ENCODE data around the gene RPGRIP1L. TPM values are rescaled to one million over a fixed set of nuclear protein-coding genes. Genes with fewer than 3 reads are reported as not detected.

Gene RPGRIP1L
- polyA plus RNA-seq, 1 donor (not counting 4 experiments of a cell fraction or from before 2014, with no cell fraction given): 11.6 TPM

GRCh38 chr16:53664724-53665345 is 38.8 kb downstream of the RPGRIP1L start:
- Histone ChIP-seq H3K4me3 (ENCODE audit: control insufficient read depth in 2 of 3, extremely low read depth in 1 of 3, insufficient read depth in 2 of 3, low read depth in 1 of 3, low read length in 3 of 3) (no peak overlapping the region), H3K36me3 (ENCODE audit: control insufficient read depth in 2 of 2, extremely low read depth in 1 of 2, insufficient read depth in 2 of 2, low read length in 2 of 2) (no peaks in the 10 kb centered on the region), H3K27me3 (ENCODE audit: control insufficient read depth, extremely low read depth, insufficient read depth, low read length) (no peaks in the 10 kb centered on the region), H4K20me1 (ENCODE audit: control insufficient read depth, extremely low read depth, insufficient read depth, low read length) (no peaks in the 10 kb centered on the region), H3K27ac (ENCODE audit: control insufficient read depth, insufficient read depth, low read length) (no peak overlapping the region), H3K9me1 (ENCODE audit: control insufficient read depth, extremely low read depth, insufficient read depth, low read length) (no peaks in the 10 kb centered on the region), H3K4me2 (ENCODE audit: control insufficient read depth, extremely low read depth, insufficient read depth, low read depth, low read length) (no peak overlapping the region), H3K79me2 (ENCODE audit: control insufficient read depth, insufficient read depth, low read length) (no peaks in the 10 kb centered on the region), H3K9me3 (ENCODE audit: control insufficient read depth, low read depth, low read length) (no peaks in the 10 kb centered on the region), H3K9ac (ENCODE audit: control insufficient read depth, extremely low read depth, insufficient read depth, low read length) (no peak overlapping the region), H2AFZ (ENCODE audit: control insufficient read depth, low read length) (no peak overlapping the region), H3K4me1 (ENCODE audit: control insufficient read depth, extremely low read depth, insufficient read depth, low read length) (no peaks in the 10 kb centered on the region)
- dilution Hi-C loops (cut with MboI; ENCODE audit: extremely low pct_ligation_motif_present, low sequenced_read_pairs): no loop called here
- DNase-seq (ENCODE audit: low read depth, low spot score) (no peak), FAIRE-seq (no peak)
- TF ChIP-seq EZH2 (IDR thresholded peaks at IDR 0.05; ENCODE audit: low read length) (no peak), CTCF (optimal IDR thresholded peaks at IDR 0.05 in 1 of 3, IDR thresholded peaks at IDR 0.05 in 1 of 3, conservative IDR thresholded peaks at IDR 0.05 in 1 of 3; ENCODE audit: extremely low read depth in 1 of 3, insufficient read depth in 2 of 3, low read length in 3 of 3) (no peak)

- Histone ChIP-seq H3K4me3 (ENCODE audit: control insufficient read depth in 2 of 3, extremely low read depth in 1 of 3, insufficient read depth in 2 of 3, low read depth in 1 of 3, low read length in 3 of 3) (no peak overlapping the region), H3K9me3 (ENCODE audit: control insufficient read depth, low read depth, low read length) (no peaks in the 10 kb centered on the region), H3K4me1 (ENCODE audit: control insufficient read depth, extremely low read depth, insufficient read depth, low read length) (no peaks in the 10 kb centered on the region), H2AFZ (ENCODE audit: control insufficient read depth, low read length) (no peak overlapping the region), H3K9me1 (ENCODE audit: control insufficient read depth, extremely low read depth, insufficient read depth, low read length) (no peaks in the 10 kb centered on the region), H3K27ac (ENCODE audit: control insufficient read depth, insufficient read depth, low read length) (no peak overlapping the region), H3K27me3 (ENCODE audit: control insufficient read depth, extremely low read depth, insufficient read depth, low read length) (no peaks in the 10 kb centered on the region), H3K4me2 (ENCODE audit: control insufficient read depth, extremely low read depth, insufficient read depth, low read depth, low read length) (no peak overlapping the region), H3K9ac (ENCODE audit: control insufficient read depth, extremely low read depth, insufficient read depth, low read length) (no peak overlapping the region), H4K20me1 (ENCODE audit: control insufficient read depth, extremely low read depth, insufficient read depth, low read length) (no peaks in the 10 kb centered on the region), H3K79me2 (ENCODE audit: control insufficient read depth, insufficient read depth, low read length) (no peaks in the 10 kb centered on the region), H3K36me3 (ENCODE audit: control insufficient read depth in 2 of 2, extremely low read depth in 1 of 2, insufficient read depth in 2 of 2, low read length in 2 of 2) (no peaks in the 10 kb centered on the region)
- dilution Hi-C loops (cut with MboI; ENCODE audit: extremely low pct_ligation_motif_present, low sequenced_read_pairs): no loop called here
- FAIRE-seq (no peak), DNase-seq (ENCODE audit: low read depth, low spot score) (no peak)
- TF ChIP-seq CTCF (optimal IDR thresholded peaks at IDR 0.05 in 1 of 3, IDR thresholded peaks at IDR 0.05 in 1 of 3, conservative IDR thresholded peaks at IDR 0.05 in 1 of 3; ENCODE audit: extremely low read depth in 1 of 3, insufficient read depth in 2 of 3, low read length in 3 of 3) (no peak), EZH2 (IDR thresholded peaks at IDR 0.05; ENCODE audit: low read length) (no peak)
Observed at GRCh38 chr16:53662072-53662471, 41.6 kb downstream of the RPGRIP1L start.

All from keratinocyte (primary cell).